Heart right ventricle (tissue), 16 donors: ENCODE data around the gene SALL3. TPM values are rescaled to one million over a fixed set of nuclear protein-coding genes. Genes with fewer than 3 reads are reported as not detected.

ENCODE experiments used
- ATAC-seq, 8 donors: fragments of 200-7000 bp; cut with Tn5 transposase; one replicate each; pipeline ENCODE4 v1.9.1; 2020; ENCODE audit warnings: mild to moderate bottlenecking in 8 of 8, moderate library complexity in 8 of 8, moderate number of reproducible peaks in 1 of 8
- DNase-seq, 2 donors: peaks; one replicate each; pipeline ENCODE4 v3.0.0-alpha.2; 2020
- H3K27ac ChIP-seq, 10 donors: fragments of 200-600 bp; sonication (generic) in 2 of 10; one replicate each; pipeline versions ENCODE4 v1.5.0 to v1.8.0; 2020 to 2022; ENCODE audit warnings: mild to moderate bottlenecking in 3 of 10
- H3K27me3 ChIP-seq, 7 donors: fragments of 200-600 bp; one replicate each; pipeline ENCODE4 v1.8.0; 2021 to 2022; ENCODE audit warnings: mild to moderate bottlenecking in 2 of 7
- H3K36me3 ChIP-seq, 9 donors: fragments of 200-600 bp; sonication (generic) in 1 of 9; one replicate each; pipeline versions ENCODE4 v1.5.0 to v1.8.0; 2020 to 2022; ENCODE audit warnings: mild to moderate bottlenecking in 2 of 9
- H3K4me1 ChIP-seq, 9 donors: fragments of 200-600 bp; sonication (generic) in 1 of 9; one replicate each; pipeline versions ENCODE4 v1.5.0 to v1.8.0; 2020 to 2022; ENCODE audit warnings: mild to moderate bottlenecking in 4 of 9
- H3K4me3 ChIP-seq, 10 donors: fragments of 200-600 bp; sonication (generic) in 2 of 10; one replicate each; pipeline versions ENCODE4 v1.5.0 to v1.8.0; 2020 to 2022; ENCODE audit warnings: mild to moderate bottlenecking in 7 of 10, moderate library complexity in 2 of 10
- H3K9me3 ChIP-seq, 11 donors: fragments of 200-600 bp in 10 of 11; sonication (generic) in 2 of 11; one replicate each; pipeline versions ENCODE4 v1.5.0 to v1.8.0; 2013 to 2022; ENCODE audit warnings: mild to moderate bottlenecking in 2 of 11, control low read depth in 1 of 11, moderate library complexity in 1 of 11
- WGBS, 2 donors: extraction: QIAGEN DNeasy Blood & Tissue Kit; methylation state at CpG; one replicate each; pipeline ENCODE4 v1.1.7; 2013; ENCODE audit warnings: inconsistent platforms in 1 of 2; 5-methylcytosine and 5-hydroxymethylcytosine counted together
- intact Hi-C, 10 donors: fragments of 100-400 bp; cut with DNase I; formaldehyde crosslinking; loops; one replicate each; pipeline versions ENCODE4 v1.11.1 to v1.14.2; 2022
- polyA plus RNA-seq, 2 donors: library from polyadenylated mRNA; stranded (reverse); fragments of 200-250 nt; gene quantifications; one replicate each; pipeline ENCODE4 v1.2.3, GENCODE V29; 2013
- total RNA-seq, 10 donors: library from RNA; stranded (reverse); fragmentation: NEBNext Ultra II Directional in 3 of 10; extraction: Animal tissue kit (Norgen Biotek cat#: 25700) in 3 of 10; gene quantifications; one replicate each; pipeline versions ENCODE4 v1.2.1 to v1.2.4, GENCODE V29; 2021 to 2023
- TF ChIP-seq, protein P1 (sequence below), 9 donors: fragments of 200-600 bp; sonication (generic) in 2 of 9; IDR thresholded peaks; one replicate each; pipeline versions ENCODE4 v1.5.0 to v1.8.0; 2021 to 2022; ENCODE audit warnings: antibody characterized with exemption in 9 of 9, mild to moderate bottlenecking in 5 of 9, moderate library complexity in 1 of 9
- donor health status: Arrhythmogenic right ventricular cardiomyopathy.
- donor health status: ischemic (EF 13 %, LVEDD 7.1; RV severe dilation, severe dysfunction).
- donor health status: healthy with polysubstance abuse.
- donor health status: DM: no; HTN: yes; CAD: no.
- donor health status: DM: no; HTN: no; CAD: no.
- donor health status: ischemic (EF 25% LVEDD 6.9; RV normal size, moderate dysfunction).
- donor health status: ischemic (EF 25% LVEDD 5.7; RV mildly dilated, moderate dysfunction).
- donor health status: healthy.
- donor health status: DM: yes; HTN: yes; CAD: no.
- donor health status: Ischemic cardiomyopathy.
- donor health status: ischemic (EF 35%, LVEDD 5.7; RV mildly dilated, moderate dysfunction).
- donor health status: nonischemic (EF 11% LVEDD 7.7; RV severe dilation, severe dysfunction).
- donor health status: DM: yes; HTN: yes; CAD: no.
- donor health status: PGD.
- donor health status: ischemic (EF 29% LVEDD 5.4; RV normal size, mild dysfunction).
- donor health status: nonischemic (EF 23%, LVEDD 6.1; RV moderate dilation, normal function).

SALL3 gene
- total and polyA plus RNA-seq, 12 donors, result 0.06 to 1.2 (median 0.17) TPM; not detected in 1

DNA sequence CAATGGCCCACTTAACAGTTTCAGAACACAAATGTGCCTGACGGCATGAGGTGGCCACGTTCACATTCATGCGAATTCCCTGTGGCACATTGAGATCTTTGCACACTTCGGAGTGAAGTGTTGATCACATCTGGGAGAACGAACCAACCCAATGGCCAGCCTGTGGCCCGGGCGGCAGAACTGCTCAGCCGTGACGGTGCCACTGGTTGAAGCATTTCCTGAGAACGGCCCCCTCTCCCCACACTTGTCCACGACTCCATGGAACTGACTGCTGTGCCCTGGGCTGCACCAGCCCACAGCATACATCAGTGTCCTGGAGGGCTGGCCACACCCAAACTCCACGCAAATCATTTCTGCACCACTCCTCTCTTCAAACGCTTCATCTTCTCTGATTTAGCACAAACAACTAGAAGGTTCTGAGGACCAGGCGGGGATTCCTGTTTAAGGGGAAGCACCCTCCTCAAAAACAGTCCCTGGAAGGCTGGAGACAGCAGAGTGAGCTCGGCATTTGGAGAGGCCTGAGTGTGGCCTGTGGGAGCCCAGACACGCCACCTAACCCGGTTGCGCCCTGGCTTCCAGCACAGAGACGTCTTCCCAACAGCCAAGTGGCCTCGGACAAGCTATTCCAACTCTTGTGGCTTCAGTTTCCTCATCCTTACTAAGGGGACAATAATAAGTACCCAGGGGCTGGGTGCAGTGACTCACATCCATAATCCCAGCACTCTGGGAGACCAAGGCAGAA, 9.9 kb upstream of the SALL3 start:
- Histone ChIP-seq H3K9me3 (no peaks in the 10 kb centered on the region), H3K27ac (no peak overlapping the region), H3K27me3 (peaks cover 20 to 91% (median 54%) of the 10 kb centered on the region in 7 donors), H3K36me3 (no peaks in the 10 kb centered on the region), H3K4me3 (no peak overlapping the region), H3K4me1 (peaks cover 0 to 19% (median 14%) of the 10 kb centered on the region in 9 donors)
- TF ChIP-seq, protein P1, sequence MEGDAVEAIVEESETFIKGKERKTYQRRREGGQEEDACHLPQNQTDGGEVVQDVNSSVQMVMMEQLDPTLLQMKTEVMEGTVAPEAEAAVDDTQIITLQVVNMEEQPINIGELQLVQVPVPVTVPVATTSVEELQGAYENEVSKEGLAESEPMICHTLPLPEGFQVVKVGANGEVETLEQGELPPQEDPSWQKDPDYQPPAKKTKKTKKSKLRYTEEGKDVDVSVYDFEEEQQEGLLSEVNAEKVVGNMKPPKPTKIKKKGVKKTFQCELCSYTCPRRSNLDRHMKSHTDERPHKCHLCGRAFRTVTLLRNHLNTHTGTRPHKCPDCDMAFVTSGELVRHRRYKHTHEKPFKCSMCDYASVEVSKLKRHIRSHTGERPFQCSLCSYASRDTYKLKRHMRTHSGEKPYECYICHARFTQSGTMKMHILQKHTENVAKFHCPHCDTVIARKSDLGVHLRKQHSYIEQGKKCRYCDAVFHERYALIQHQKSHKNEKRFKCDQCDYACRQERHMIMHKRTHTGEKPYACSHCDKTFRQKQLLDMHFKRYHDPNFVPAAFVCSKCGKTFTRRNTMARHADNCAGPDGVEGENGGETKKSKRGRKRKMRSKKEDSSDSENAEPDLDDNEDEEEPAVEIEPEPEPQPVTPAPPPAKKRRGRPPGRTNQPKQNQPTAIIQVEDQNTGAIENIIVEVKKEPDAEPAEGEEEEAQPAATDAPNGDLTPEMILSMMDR (IDR thresholded peaks at IDR 0.05), result no peak
- WGBS, 2 donors, result 89 to 90% methylated on average over 20 of the region's 20 CpGs
- ATAC-seq (no peak), DNase-seq (no peak)
- intact Hi-C loops, result no loop called here

DNA sequence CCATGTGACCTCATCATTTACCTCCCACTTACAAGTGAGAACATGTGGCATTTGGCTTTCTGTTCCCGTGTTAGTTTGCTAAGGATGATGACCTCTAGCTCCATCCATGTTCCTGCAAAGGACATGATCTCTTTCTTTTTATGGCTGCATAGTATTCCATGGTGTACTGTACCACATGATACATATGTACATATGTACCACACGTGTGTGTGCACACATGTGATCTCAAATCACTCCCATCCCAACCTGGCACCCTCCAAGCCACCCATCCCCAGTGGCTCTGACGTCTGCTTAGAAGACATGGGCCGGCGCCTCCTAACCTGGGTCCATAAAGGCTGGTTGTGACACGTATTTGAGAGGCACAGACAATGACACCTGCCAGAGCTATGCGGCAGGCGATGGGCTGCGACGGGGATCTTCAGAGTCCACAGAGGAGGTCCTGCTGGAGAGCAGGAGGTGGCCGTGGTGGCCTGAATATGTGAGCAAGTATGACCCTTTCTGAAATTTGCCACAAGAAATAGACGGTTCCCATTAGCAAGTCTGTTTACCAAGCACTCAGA, 8.8 kb upstream of the SALL3 start:
- H3K36me3 ChIP-seq, result no peaks in the 10 kb centered on the region
- DNase-seq (no peak), ATAC-seq (no peak)
- H3K27ac ChIP-seq, result no peak overlapping the region
- H3K9me3 ChIP-seq, result no peaks in the 10 kb centered on the region
- H3K4me3 ChIP-seq, result no peak overlapping the region
- 87 to 90% methylated on average over 12 of the region's 12 CpGs for WGBS, 2 donors
- TF ChIP-seq, protein P1 (IDR thresholded peaks at IDR 0.05), result no peak
- peaks cover 0 to 19% (median 14%) of the 10 kb centered on the region in 9 donors for H3K4me1 ChIP-seq
- intact Hi-C loops, result no loop called here
- peaks cover 26 to 96% (median 65%) of the 10 kb centered on the region in 7 donors for H3K27me3 ChIP-seq

DNA sequence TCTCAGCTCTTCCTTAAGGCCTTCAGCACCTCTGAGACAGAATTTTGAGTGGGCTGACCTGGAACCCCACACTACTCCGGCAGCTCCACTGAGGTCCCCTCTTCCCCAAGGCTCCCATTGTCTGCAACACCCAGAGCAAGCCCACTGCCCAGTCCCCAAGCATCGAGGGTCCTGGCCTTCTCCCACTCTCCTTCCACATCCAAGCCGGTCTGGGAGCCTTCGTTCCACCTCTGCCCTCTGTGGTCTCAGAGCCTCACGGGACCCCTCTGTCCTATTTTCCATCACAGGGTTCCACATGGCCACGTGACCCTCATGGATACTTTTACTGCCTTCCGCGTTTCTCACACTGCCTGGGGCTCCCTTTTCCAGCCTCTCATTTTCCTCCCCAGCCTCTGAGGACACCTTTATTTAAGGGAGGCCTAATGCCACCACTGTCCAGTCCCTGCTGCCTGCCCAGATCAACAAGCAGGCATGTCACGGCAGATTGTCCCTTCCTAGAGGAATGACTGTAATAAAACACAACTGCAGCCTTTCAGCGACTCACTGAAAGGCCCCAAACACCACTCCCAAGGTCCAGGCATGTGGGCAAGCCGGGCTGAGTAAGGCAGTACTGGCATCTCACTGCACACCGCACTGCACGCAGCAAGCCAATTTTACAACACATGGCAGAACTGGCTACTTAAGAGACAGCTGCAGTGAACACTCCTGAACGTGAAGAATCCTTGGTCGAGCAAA, 7.9 kb upstream of the SALL3 start:
- TF ChIP-seq, protein P1 (IDR thresholded peaks at IDR 0.05), result no peak
- Histone ChIP-seq H3K4me3 (no peak overlapping the region), H3K27me3 (peaks cover 26 to 96% (median 74%) of the 10 kb centered on the region in 7 donors), H3K9me3 (no peaks in the 10 kb centered on the region), H3K27ac (no peak overlapping the region), H3K4me1 (peaks cover 0 to 19% (median 14%) of the 10 kb centered on the region in 9 donors), H3K36me3 (no peaks in the 10 kb centered on the region)
- DNase-seq (no peak), ATAC-seq (no peak)
- 83 to 85% methylated on average over 15 of the region's 15 CpGs for WGBS, 2 donors
- intact Hi-C loops, result no loop called here

DNA sequence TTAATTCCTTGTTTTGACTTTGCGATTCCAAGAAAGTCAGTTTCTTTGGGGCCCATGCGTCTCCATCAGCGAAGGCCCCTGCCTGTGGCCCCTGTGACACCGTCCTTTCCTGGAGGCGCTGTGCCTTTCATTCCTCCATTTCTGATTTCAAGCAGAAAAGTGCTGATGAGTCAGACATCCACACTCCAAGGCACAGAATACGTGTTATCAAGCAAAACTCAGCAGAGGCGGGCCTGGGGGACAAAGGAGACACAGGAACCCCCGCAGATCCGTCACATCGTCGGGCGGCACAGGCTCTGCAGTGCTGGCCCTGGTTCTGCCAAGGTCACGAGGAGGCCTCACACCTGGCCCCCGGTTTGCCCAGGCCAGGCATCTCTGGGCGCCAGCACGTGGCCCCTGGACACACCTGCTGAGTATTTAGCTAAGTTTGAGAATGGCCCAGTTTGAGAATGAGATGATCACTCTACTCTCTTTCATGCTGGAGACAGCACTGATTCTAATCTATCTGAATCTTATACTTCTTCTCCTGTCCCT, 7.2 kb upstream of the SALL3 start:
- ATAC-seq (no peak), DNase-seq (no peak)
- H3K4me1 ChIP-seq, result peaks cover 0 to 19% (median 14%) of the 10 kb centered on the region in 9 donors
- no peaks in the 10 kb centered on the region for H3K36me3 ChIP-seq
- no peak overlapping the region for H3K4me3 ChIP-seq
- 56 to 61% methylated on average over 16 of the region's 16 CpGs for WGBS, 2 donors
- peaks cover 26 to 96% (median 78%) of the 10 kb centered on the region in 7 donors for H3K27me3 ChIP-seq
- TF ChIP-seq, protein P1 (IDR thresholded peaks at IDR 0.05), result no peak
- no peak overlapping the region for H3K27ac ChIP-seq
- intact Hi-C loops, result no loop called here
- H3K9me3 ChIP-seq, result no peaks in the 10 kb centered on the region
